A549 treated with Mapracorat at 1 μM for 4 hours (cell line): ENCODE results near the gene NOXO1. TPM values are rescaled to one million over a fixed set of nuclear protein-coding genes. Genes with fewer than 3 reads are reported as not detected.

Source experiments
- total RNA-seq: library from RNA; stranded (reverse); fragments of 200-300 nt; extraction: Qiagen RNA extraction; gene quantifications from 5 replicates; pipeline ENCODE4 v1.2.3, GENCODE V29; 2022

NOXO1 gene, protein sequence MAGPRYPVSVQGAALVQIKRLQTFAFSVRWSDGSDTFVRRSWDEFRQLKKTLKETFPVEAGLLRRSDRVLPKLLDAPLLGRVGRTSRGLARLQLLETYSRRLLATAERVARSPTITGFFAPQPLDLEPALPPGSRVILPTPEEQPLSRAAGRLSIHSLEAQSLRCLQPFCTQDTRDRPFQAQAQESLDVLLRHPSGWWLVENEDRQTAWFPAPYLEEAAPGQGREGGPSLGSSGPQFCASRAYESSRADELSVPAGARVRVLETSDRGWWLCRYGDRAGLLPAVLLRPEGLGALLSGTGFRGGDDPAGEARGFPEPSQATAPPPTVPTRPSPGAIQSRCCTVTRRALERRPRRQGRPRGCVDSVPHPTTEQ
- total RNA-seq: 0.19 to 0.38 TPM (median 0.26 TPM) in 4 of 5 replicates, not detected in the other

DNA sequence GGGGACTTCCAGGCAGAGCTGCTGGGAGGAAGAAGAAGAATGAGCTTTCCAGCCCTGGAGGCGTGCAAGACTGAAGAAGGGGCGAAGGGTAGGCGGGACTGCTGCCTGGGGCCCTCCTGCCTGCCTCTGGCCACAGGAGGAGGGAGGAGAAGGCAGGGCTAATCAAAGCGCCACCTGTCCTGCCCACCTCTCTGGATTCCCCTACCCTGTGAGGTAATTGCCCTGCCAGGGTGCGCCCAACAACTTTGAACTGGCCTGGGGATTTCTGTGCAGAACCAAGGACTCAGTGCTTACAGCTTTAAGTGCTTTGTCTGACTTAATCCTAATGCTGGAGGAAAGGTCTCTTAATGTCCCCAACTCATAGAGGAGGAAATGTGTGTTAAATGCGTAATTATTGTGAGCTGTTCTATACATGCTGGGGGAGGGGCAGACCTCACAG is at the start of gene NOXO1:
Gene NOXO1 (minus strand): TSS at position 72 of the 439 bp plus-strand sequence. CDS start 290 bp downstream, outside the sequence.

DNA sequence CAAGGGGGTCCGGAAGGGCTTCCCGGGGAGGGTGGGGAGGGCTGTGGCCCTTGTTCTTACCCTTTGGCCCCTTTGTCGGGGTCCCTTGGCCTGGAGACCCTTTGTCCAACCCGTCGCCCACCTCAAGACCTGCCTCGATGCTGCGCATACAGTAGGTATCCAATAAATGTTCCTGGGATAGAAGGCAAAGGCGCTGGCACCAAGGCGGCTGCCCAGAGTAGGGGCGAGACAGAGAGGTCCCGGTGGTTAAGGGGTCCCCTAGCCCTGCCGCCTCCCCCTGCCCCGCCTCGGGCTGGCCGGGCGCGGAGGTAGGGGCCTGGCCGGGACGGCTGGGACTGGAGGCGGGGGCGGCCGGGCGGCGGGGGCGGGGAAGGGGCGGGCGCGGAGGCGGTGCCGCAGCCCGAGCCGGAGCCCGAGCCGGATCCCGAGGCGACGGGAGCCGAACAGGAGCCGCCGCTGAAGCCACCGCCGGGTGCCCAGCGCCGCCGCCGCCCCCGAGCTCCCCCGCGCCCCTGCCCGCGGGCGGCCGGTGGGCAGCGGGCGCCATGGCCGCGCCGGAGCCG is 45.3 kb upstream of the NOXO1 start, which contains the start of gene NHERF2:
Gene NHERF2 (plus strand): TSS at position 442 of the 563 bp plus-strand sequence. CDS start 104 bp downstream, at position 546.

DNA sequence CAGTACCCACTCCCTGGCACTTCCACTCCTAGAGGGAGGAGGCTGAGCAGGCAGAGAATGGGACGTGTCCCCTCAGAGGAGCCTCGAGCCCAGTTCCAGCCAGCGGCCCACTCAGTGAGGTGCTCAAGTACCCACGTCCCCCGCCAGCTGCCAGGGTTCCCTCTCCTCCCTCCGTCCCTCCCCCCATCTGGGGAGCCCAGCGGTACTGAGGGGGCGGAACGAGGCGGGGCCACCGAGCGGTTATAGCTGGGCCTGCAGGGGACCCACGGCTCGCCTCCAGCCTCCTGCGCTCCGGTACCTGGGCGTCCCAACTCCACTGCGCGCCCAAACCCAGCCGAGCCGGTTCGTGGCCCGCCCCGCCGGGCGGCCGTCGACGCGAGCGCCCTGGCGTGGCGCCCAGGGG is 38.2 kb upstream of the NOXO1 start, which contains the start of gene NPW:
Gene NPW (plus strand): TSS at position 268 of the 403 bp plus-strand sequence.

DNA sequence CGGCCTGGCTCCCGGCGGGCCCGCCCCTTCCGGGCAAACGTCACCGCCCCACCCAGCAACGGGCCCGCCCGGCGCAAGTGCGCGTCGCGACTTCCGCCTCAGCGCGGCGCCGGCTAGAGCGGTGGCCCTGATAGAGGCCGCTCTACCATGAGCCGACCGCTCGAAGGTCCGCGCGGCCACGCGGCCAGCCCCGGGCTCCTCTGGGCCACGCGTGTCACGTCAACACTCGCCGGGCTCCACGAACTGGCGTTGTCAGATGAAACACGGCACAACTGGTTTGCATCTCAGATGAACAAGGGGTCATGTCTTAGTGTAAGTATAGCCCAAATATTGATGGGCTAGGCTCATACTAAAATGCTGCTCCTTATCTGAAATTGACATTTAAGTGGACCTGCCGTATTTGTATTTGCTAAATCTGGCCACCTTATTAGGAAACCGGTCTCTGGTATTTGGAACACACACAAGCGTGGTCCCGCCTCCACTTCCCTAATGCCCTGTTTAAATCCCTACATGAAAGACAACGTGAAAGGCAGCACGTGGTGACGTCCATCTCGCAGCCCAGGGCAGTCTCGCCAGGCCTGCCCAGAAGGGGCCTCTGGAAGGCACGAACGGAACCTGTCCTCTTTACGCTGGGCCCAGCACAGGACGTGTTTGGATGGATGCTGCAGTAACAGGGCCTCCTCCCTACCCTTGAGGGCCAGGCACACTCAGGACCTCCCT is 28.7 kb upstream of the NOXO1 start, which contains the start of gene ZNF598:
Gene ZNF598 (minus strand): TSS at position 31 of the 720 bp plus-strand sequence.

DNA sequence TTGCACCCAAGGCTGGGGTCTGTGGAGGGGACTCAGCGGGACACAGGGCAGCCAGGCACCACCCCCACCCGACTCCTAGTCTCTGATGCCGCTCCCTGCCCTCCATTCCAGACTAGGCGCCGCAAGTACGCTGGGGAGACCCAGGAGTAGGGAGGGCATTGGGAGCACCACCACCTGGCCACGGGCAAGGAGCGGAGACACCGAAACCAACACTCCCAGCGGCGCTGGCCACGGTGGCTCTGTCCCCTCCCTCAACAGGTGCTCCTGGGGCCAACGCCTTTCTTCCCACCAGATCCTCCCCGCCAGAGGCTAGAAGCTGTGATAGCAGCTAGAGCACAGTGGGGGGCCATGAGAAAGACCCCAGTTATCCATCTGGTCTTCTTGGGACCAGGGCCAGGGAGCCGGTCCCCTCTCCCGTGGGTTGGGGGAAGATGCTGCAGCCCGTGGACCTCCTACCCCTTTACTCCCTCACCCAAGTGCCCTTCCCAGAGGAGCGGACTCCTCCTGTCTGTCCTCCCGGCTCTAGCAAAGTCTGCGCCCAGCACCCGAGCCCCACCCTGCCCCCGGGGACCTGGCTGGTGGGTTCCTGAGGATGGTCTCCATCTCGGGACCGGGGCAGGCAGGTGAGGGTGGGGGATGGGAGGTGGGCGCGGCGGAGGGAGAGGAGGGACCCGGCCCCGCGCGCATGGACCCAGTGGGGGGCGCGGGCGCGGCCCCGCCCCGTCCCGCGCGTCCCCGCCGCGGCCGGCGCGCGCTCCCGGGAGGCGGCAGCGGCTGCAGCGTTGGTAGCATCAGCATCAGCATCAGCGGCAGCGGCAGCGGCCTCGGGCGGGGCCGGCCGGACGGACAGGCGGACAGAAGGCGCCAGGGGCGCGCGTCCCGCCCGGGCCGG is 8.2 kb upstream of the NOXO1 start, which contains the start of gene SYNGR3:
Gene SYNGR3 (plus strand): TSS at position 762 of the 892 bp plus-strand sequence. CDS start 133 bp downstream, outside the sequence.

DNA sequence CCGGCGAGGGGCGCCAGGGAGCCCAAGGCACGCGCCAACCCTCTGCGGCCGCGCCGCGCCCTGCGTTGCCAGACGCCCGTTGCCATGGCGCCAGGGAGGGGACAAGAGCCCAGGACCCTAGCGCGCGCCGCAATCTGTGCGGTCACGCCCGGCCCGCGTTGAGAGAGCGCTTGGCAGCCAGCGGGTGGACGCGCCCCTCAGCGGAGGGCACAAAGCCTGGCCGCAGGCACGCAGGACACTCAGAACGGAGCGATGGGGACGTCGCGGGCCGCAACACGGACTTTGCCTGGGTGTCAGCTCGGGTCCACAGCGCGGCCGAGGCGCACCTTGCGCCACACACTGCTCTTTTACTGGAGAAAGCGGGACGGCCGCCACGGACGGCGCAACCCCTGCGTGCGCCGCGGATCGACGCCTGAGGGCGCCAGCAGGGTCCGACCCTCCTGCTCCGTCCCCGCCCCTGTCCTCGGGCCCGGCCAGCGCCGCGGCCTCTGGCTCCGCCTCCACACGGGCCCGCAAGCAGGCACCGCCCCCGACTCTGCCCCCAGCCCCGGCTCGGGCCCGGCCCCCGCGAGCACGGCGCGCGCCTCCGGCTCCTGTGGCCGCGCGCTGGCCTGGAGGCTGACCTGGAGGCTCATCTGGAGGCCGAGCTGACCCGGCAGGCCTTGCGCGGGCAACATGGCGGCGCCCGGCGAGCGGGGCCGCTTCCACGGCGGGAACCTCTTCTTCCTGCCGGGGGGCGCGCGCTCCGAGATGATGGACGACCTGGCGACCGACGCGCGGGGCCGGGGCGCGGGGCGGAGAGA is 2.5 kb upstream of the NOXO1 start, which contains the start of gene GFER:
Gene GFER (plus strand): TSS at position 650 of the 803 bp plus-strand sequence. CDS start 26 bp downstream, at position 676.

DNA sequence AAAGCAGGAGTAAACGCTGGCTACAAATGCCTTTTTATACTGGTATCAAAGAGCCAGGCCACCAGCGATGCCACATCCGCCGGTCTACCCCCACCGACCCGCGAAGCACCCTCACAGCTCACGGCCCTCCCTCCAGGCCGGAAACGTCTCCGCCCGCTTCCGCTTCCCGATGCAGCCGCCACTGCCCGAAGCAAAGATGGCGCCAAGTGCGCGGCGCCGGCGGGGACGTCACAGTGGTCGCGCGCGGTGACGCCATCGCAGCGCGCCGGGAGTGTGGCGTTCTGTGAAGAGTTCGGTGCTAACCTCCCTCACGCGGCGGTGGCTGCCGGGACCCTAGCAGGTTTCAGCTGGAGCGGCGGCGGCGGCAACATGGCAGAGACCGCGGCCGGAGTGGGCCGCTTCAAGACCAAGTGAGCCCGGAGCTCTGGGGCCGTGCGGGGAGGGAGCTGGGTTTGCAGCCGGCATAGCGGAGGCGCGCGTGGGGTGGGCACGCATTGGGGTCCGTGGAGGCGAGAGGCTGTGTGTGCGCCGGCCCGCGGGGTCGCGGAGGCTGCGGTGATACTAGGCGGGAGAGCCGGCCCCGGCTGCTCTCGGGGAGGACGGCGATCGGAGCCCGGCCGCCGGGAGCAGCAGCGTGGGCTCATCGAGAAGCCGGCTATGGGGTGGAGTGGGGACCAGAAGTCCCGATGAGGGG is 9.3 kb downstream of the NOXO1 start, which contains the start of gene TBL3:
Gene TBL3 (plus strand): TSS at position 258 of the 694 bp plus-strand sequence. CDS start 112 bp downstream, at position 370.

DNA sequence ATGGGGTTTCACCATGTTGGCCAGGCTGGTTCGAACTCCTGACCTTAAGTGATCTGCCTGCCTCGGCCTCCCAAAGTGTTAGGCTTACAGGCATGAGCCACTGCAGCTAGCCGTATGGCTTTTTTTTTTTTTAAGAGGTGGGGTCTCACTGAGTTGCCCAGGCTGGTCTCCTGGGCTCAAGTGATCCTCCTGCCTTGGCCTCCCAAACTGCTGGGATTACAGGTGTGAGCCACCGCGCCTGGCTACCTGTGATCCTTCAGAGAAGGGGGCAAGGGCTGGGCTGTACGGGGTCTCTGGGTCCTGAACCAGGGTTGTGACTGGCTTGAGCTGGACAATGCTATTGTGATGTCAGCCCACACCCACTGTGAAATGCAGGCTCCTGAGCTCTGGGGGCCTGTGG is 14.8 kb downstream of the NOXO1 start, which contains the start of gene RNF151:
Gene RNF151 (plus strand): TSS at position 397 of the 400 bp plus-strand sequence. CDS start 26 bp downstream, outside the sequence.

DNA sequence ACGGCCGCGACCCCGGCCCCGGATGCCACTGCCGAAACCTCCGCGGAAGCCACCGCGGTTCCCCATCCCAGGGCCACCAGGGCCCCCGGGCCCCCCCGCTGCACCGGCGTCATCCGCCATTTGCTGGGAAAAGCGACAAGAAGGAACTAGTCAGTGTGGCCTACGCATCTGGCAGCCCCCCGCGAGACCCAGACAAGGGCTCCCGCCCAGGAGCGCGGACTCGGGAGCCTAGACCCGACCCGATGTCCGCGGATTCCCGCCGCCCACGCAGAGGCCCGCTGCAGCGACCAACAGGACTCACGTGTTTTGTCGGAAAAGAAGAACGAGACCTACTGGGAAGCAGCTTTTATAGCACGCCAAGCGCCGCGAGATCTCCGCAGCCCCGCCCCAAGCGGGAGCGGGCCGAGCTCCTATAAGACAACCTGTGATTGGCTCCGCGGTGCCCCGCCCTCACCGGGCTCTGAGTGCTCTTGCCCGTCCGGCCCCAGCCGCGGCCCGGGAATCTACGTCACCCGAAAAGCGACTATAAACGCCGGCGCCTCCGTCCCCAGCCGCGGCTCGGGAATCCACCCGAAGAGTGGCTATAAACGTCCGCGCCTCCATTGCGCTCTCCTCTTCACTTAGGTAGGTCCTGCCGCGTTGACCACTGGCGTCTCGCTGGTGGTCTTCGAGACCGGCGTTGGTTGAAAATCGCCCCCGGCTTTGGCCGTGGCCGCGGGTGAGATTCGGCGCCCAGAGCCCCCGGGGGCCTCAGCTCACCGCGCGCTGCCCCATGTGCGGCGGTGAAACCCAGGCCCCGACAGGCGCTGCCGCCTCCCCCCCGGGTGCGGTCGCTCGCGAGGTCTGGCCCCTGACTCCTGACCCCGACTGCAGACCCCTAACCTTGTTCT is 16.5 kb downstream of the NOXO1 start, which contains the start of gene RPS2:
Gene RPS2 (minus strand): TSS at position 321 of the 890 bp plus-strand sequence. CDS start 201 bp downstream, at position 120.

DNA sequence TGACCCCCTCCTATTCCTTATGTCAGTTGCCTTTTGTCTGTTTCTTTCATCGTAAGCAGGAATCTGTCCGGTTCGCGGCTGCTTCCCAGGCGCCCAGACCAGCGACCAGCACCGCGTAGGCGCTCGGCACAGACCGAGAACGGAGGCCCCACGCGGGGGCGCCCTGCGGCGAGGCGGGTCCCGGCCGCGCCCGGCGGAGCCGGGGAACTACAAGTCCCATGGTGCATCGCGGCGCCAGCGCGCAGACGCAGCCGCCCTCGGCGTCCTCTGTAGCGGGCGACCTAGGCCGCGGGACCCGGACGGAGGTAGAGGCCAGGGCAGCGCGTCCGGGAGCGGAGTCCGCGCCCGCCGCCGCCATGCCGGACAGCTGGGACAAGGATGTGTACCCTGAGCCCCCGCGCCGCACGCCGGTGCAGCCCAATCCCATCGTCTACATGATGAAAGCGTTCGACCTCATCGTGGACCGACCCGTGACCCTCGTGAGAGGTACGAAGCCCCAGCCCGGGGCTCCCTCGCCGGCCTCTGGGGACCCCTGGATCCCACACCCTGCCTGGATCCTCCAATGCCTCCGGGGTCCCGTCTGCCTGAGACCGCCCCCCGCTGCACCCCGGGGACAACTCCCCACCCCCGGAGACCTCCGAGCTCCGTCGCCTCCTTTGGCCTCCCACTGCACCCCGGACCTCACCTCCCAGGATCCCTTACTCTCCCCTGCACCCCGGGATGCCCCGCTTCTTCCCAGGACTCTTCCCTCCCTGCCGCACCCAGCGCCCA is 21.8 kb downstream of the NOXO1 start, which contains the start of gene NDUFB10:
Gene NDUFB10 (plus strand): TSS at position 270 of the 771 bp plus-strand sequence. CDS start 87 bp downstream, at position 357.

DNA sequence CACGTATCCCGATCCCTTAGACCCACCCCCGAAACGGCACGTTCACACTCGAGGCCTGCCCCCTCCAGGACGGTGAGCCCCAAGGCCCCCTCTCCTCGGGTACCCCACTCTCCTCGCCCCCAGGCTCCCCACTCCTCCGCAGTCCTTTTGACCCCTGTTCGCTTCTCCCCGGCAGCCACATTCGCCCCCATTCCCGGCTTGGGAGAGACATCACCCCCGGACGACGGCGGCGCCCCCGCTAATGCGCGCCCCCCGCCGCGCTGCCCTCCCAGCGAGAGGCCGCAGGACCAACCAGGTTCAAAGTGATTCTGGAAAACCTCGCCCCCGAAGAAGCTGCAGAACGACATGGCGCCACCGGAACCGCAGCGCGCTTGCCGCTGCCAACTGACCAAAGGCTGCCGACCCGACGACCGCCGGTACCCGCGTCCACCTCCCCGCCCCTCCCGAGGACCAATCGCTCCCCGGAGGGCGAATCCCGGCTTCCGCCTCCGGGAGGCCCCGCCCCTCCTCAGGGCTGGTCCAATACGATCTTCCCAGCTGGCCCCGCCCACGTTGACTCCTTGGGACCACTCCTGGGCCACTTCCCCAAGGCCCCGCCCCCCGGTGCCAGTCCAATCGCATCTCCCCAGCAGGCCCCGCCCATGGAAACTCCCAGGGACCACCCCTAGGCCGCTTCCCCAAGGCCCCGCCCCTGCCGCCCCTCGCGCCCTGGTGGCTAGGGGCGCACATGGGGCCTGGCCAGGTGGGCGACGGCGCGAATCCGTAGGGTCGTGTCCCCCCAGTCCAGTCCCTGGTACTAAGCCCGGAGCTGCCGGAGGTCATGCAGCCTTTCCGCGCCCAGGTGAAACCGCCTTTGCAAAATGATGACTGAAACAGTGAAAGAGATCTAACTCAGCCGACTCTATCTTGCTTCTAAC is 38.2 kb downstream of the NOXO1 start, which contains the start of gene MSRB1:
Gene MSRB1 (minus strand): TSS at position 390 of the 917 bp plus-strand sequence. CDS start 43 bp downstream, at position 347.

Other genes with a start within 250 kb of the NOXO1 start
- 31.2 to 64.7 TPM (median 62.4 TPM) in 5 replicates for gene NME3, start 209.9 kb downstream of the NOXO1 start, total RNA-seq
- gene EME2, start 208.7 kb downstream of the NOXO1 start, total RNA-seq: 6.0 to 12.0 TPM (median 10.0 TPM) in 5 replicates
- 168 to 282 TPM (median 245 TPM) in 5 replicates for gene MRPS34, start 208.3 kb downstream of the NOXO1 start, total RNA-seq
- 17.2 to 28.9 TPM (median 24.8 TPM) in 5 replicates for gene SPSB3, start 198.9 kb downstream of the NOXO1 start, total RNA-seq
- 53.4 to 92.2 TPM (median 81.1 TPM) in 5 replicates for gene NUBP2, start 198.5 kb downstream of the NOXO1 start, total RNA-seq
- gene IGFALS, start 187.8 kb downstream of the NOXO1 start, total RNA-seq: 0.06 to 0.10 TPM (median 0.06 TPM) in 3 of 5 replicates, not detected in the others
- 56.2 to 70.5 TPM (median 67.0 TPM) in 5 replicates for gene HAGH, start 154.6 kb downstream of the NOXO1 start, total RNA-seq
- 43.1 to 50.4 TPM (median 48.4 TPM) in 5 replicates for gene FAHD1, start 154.3 kb downstream of the NOXO1 start, total RNA-seq
- gene MEIOB, start 109.3 kb downstream of the NOXO1 start, total RNA-seq: 1.1 to 1.9 TPM (median 1.4 TPM) in 5 replicates
- 1.5 to 3.1 TPM (median 2.8 TPM) in 5 replicates for gene HS3ST6, start 63.1 kb downstream of the NOXO1 start, total RNA-seq
- 34.0 to 45.3 TPM (median 40.5 TPM) in 5 replicates for gene MSRB1, start 38.3 kb downstream of the NOXO1 start, total RNA-seq
- gene RPL3L, start 26.8 kb downstream of the NOXO1 start, total RNA-seq: 0.07 to 0.13 TPM in 2 of 5 replicates, not detected in the others
- gene NDUFB10, start 21.9 kb downstream of the NOXO1 start, total RNA-seq: 241 to 346 TPM (median 257 TPM) in 5 replicates
- 3,564 to 5,547 TPM (median 5,202 TPM) in 5 replicates for gene RPS2, start 16.6 kb downstream of the NOXO1 start, total RNA-seq
- not detected in 5 replicates for gene RNF151, start 14.6 kb downstream of the NOXO1 start, total RNA-seq
- gene TBL3, start 9.4 kb downstream of the NOXO1 start, total RNA-seq: 31.8 to 43.4 TPM (median 38.1 TPM) in 5 replicates
- gene GFER, start 2.7 kb upstream of the NOXO1 start, total RNA-seq: 25.8 to 46.2 TPM (median 44.5 TPM) in 5 replicates
- 6.5 to 9.5 TPM (median 7.7 TPM) in 5 replicates for gene SYNGR3, start 8.5 kb upstream of the NOXO1 start, total RNA-seq
- 43.2 to 63.7 TPM (median 58.6 TPM) in 5 replicates for gene ZNF598, start 28.4 kb upstream of the NOXO1 start, total RNA-seq
- 0.52 to 0.94 TPM (median 0.70 TPM) in 5 replicates for gene NPW, start 38.3 kb upstream of the NOXO1 start, total RNA-seq
- gene NHERF2, start 45.4 kb upstream of the NOXO1 start, total RNA-seq: 40.1 to 62.6 TPM (median 58.3 TPM) in 5 replicates
- 34.2 to 50.8 TPM (median 47.0 TPM) in 5 replicates for gene NTHL1, start 66.4 kb upstream of the NOXO1 start, total RNA-seq
- gene TSC2, start 66.5 kb upstream of the NOXO1 start, total RNA-seq: 29.8 to 45.0 TPM (median 38.0 TPM) in 5 replicates
- 33.0 to 58.8 TPM (median 49.3 TPM) in 5 replicates for gene PKD1, start 154.4 kb upstream of the NOXO1 start, total RNA-seq
- gene RAB26, start 167.2 kb upstream of the NOXO1 start, total RNA-seq: 2.4 to 4.2 TPM (median 3.9 TPM) in 5 replicates
- 34.7 to 54.8 TPM (median 48.4 TPM) in 5 replicates for gene TRAF7, start 174.3 kb upstream of the NOXO1 start, total RNA-seq
- gene CASKIN1, start 215.1 kb upstream of the NOXO1 start, total RNA-seq: 0.33 to 1.1 TPM (median 0.49 TPM) in 5 replicates
- gene MLST8, start 224.0 kb upstream of the NOXO1 start, total RNA-seq: 39.5 to 58.7 TPM (median 48.6 TPM) in 5 replicates
- 2.6 to 6.1 TPM (median 5.7 TPM) in 5 replicates for gene BRICD5, start 229.4 kb upstream of the NOXO1 start, total RNA-seq
- gene PGP, start 233.4 kb upstream of the NOXO1 start, total RNA-seq: 16.2 to 35.5 TPM (median 34.1 TPM) in 5 replicates
- 18.6 to 29.6 TPM (median 27.2 TPM) in 5 replicates for gene E4F1, start 242.1 kb upstream of the NOXO1 start, total RNA-seq